SJCRH30 (cell line): ENCODE results near the gene MTSS2. TPM values are rescaled to one million over a fixed set of nuclear protein-coding genes. Genes with fewer than 3 reads are reported as not detected.

Experiments
- DNase-seq, 2 experiments: peaks; one replicate each; pipeline ENCODE4 v3.0.0-alpha.2; 2015 to 2020
- H3K27ac ChIP-seq: fragments of 250-450 bp; sonication (Bioruptor Pico); 2 replicates; pipeline ENCODE4 v1.5.1; 2020; ENCODE audit warnings: mild to moderate bottlenecking, moderate library complexity
- H3K27me3 ChIP-seq: fragments of 250-450 bp; sonication (Bioruptor Pico); 2 replicates; pipeline ENCODE4 v1.5.1; 2020; ENCODE audit warnings: mild to moderate bottlenecking, moderate library complexity
- H3K36me3 ChIP-seq: fragments of 250-450 bp; sonication (Bioruptor Pico); 2 replicates; pipeline ENCODE4 v1.5.1; 2020; ENCODE audit warnings: mild to moderate bottlenecking, moderate library complexity
- H3K4me1 ChIP-seq: fragments of 250-450 bp; sonication (Bioruptor Pico); 2 replicates; pipeline ENCODE4 v1.5.1; 2020; ENCODE audit warnings: mild to moderate bottlenecking, moderate library complexity
- H3K4me3 ChIP-seq: fragments of 250-450 bp; sonication (Bioruptor Pico); 2 replicates; pipeline ENCODE4 v1.5.1; 2020; ENCODE audit warnings: mild to moderate bottlenecking, moderate library complexity
- H3K9me3 ChIP-seq: fragments of 250-450 bp; sonication (Bioruptor Pico); replicated peaks from 2 replicates; pipeline ENCODE4 v1.5.1; 2020; ENCODE audit warnings: mild to moderate bottlenecking, moderate library complexity
- total RNA-seq: library from RNA; depleted of rRNA; stranded (reverse); fragments of >200 nt; shearing (Covaris generic); gene quantifications from 2 replicates; pipeline ENCODE4 v1.2.3, GENCODE V29; 2014

The MTSS2 gene
- total RNA-seq, 1 experiment from 2014 or later = 27.4 TPM

GRCh38 chr16:70664325-70665112 lies 21.3 kb downstream of the MTSS2 start:
- Histone ChIP-seq H3K27ac (no peak overlapping the region), H3K4me1 (no peaks in the 10 kb centered on the region), H3K4me3 (no peak overlapping the region), H3K36me3 (peaks cover 41% of the 10 kb centered on the region), H3K9me3 (no peaks in the 10 kb centered on the region), H3K27me3 (no peaks in the 10 kb centered on the region)
- DNase-seq = no peak

- no peak overlapping the region for H3K4me3 ChIP-seq
- H3K4me1 ChIP-seq = no peaks in the 10 kb centered on the region
- no peaks in the 10 kb centered on the region for H3K9me3 ChIP-seq
- H3K27ac ChIP-seq = no peak overlapping the region
- no peaks in the 10 kb centered on the region for H3K27me3 ChIP-seq
- DNase-seq = no peak
- peaks cover 33% of the 10 kb centered on the region for H3K36me3 ChIP-seq
Measured at GRCh38 chr16:70663524-70664324, 22.1 kb downstream of the MTSS2 start.

- Histone ChIP-seq H3K27me3 (no peaks in the 10 kb centered on the region), H3K36me3 (peaks cover 28% of the 10 kb centered on the region), H3K4me1 (peaks cover 3% of the 10 kb centered on the region; the same call in 1 of the 2 replicates), H3K27ac (no peak overlapping the region), H3K9me3 (no peaks in the 10 kb centered on the region), H3K4me3 (no peak overlapping the region)
- DNase-seq = no peak
Measured at GRCh38 chr16:70662991-70663523, 22.8 kb downstream of the MTSS2 start.

- Histone ChIP-seq H3K4me3 (no peak overlapping the region), H3K27me3 (no peaks in the 10 kb centered on the region), H3K9me3 (no peaks in the 10 kb centered on the region), H3K27ac (no peak overlapping the region), H3K4me1 (peaks cover 7% of the 10 kb centered on the region; the same call in 1 of the 2 replicates), H3K36me3 (peaks cover 20% of the 10 kb centered on the region)
- no peak for DNase-seq
Measured at GRCh38 chr16:70661918-70662641, 23.8 kb downstream of the MTSS2 start.

GRCh38 chr16:70661534-70661917 lies 24.3 kb downstream of the MTSS2 start:
- H3K27me3 ChIP-seq = no peaks in the 10 kb centered on the region
- no peak overlapping the region for H3K4me3 ChIP-seq
- peaks cover 10% of the 10 kb centered on the region for H3K4me1 ChIP-seq
- H3K36me3 ChIP-seq = peaks cover 15% of the 10 kb centered on the region
- DNase-seq = no peak
- no peak overlapping the region for H3K27ac ChIP-seq
- H3K9me3 ChIP-seq = no peaks in the 10 kb centered on the region

GRCh38 chr16:70660672-70661350 lies 25.0 kb downstream of the MTSS2 start:
- Histone ChIP-seq H3K36me3 (peaks cover 10% of the 10 kb centered on the region; the same call in 1 of the 2 replicates), H3K9me3 (no peaks in the 10 kb centered on the region), H3K4me3 (no peak overlapping the region), H3K27ac (no peak overlapping the region), H3K27me3 (no peaks in the 10 kb centered on the region), H3K4me1 (peaks cover 10% of the 10 kb centered on the region)
- DNase-seq = no peak

GRCh38 chr16:70659953-70660671 lies 25.7 kb downstream of the MTSS2 start:
- Histone ChIP-seq H3K27ac (no peak overlapping the region), H3K36me3 (peaks cover 6% of the 10 kb centered on the region; the same call in 1 of the 2 replicates), H3K4me3 (no peak overlapping the region)

GRCh38 chr16:70659546-70659945 lies 26.3 kb downstream of the MTSS2 start:
- DNase-seq = no peak
- Histone ChIP-seq H3K36me3 (peaks cover 3% of the 10 kb centered on the region; the same call in 1 of the 2 replicates), H3K27ac (no peak overlapping the region), H3K27me3 (no peaks in the 10 kb centered on the region), H3K4me3 (no peak overlapping the region), H3K9me3 (no peaks in the 10 kb centered on the region), H3K4me1 (peaks cover 10% of the 10 kb centered on the region)

More at GRCh38 chr16:70659953-70660671, 25.7 kb downstream of the MTSS2 start:
- no peak for DNase-seq
- Histone ChIP-seq H3K27me3 (no peaks in the 10 kb centered on the region), H3K4me1 (peaks cover 10% of the 10 kb centered on the region), H3K9me3 (no peaks in the 10 kb centered on the region)

- no peak for DNase-seq
- Histone ChIP-seq H3K9me3 (no peaks in the 10 kb centered on the region), H3K36me3 (no peaks in the 10 kb centered on the region), H3K4me3 (no peak overlapping the region), H3K27ac (no peak overlapping the region), H3K4me1 (peaks cover 10% of the 10 kb centered on the region), H3K27me3 (no peaks in the 10 kb centered on the region)
Measured at GRCh38 chr16:70658921-70659320, 26.9 kb downstream of the MTSS2 start.

GRCh38 chr16:70657956-70658355 lies 27.9 kb downstream of the MTSS2 start:
- H3K36me3 ChIP-seq = no peaks in the 10 kb centered on the region
- no peaks in the 10 kb centered on the region for H3K9me3 ChIP-seq
- peaks cover 10% of the 10 kb centered on the region for H3K4me1 ChIP-seq
- peak; percentile 79 to 81 for DNase-seq
- H3K27me3 ChIP-seq = no peaks in the 10 kb centered on the region
- no peak overlapping the region for H3K4me3 ChIP-seq
- H3K27ac ChIP-seq = peak overlapping the region; percentile 7; the same call in 1 of the 2 replicates

- DNase-seq = no peak
- Histone ChIP-seq H3K4me3 (no peak overlapping the region), H3K9me3 (no peaks in the 10 kb centered on the region), H3K4me1 (peaks cover 10% of the 10 kb centered on the region), H3K27me3 (no peaks in the 10 kb centered on the region), H3K36me3 (no peaks in the 10 kb centered on the region), H3K27ac (no peak overlapping the region)
Measured at GRCh38 chr16:70656712-70657263, 29.1 kb downstream of the MTSS2 start.

- H3K4me1 ChIP-seq = peaks cover 10% of the 10 kb centered on the region
- no peaks in the 10 kb centered on the region for H3K9me3 ChIP-seq
- H3K27me3 ChIP-seq = no peaks in the 10 kb centered on the region
- H3K36me3 ChIP-seq = no peaks in the 10 kb centered on the region
- no peak overlapping the region for H3K27ac ChIP-seq
- no peak overlapping the region for H3K4me3 ChIP-seq
- DNase-seq = no peak
Measured at GRCh38 chr16:70656065-70656711, 29.7 kb downstream of the MTSS2 start.
